T-helper 1 cell (primary cell): Measurements from ENCODE around the gene PTPRE.
"Not testable (repeated sequence)": the region's sequence is repeated elsewhere in the genome, so short reads cannot be mapped to it uniquely, and the experiment has no call there.

Source experiments
- DNase-seq, 5 donors: peaks; one replicate each; pipeline ENCODE4 v3.0.0-alpha.2; 2012 to 2020

PTPRE gene

GRCh38 chr10:128078136-128078969 is 171.4 kb downstream of the PTPRE start:
- DNase-seq: peak in 1 of 5 donors; percentile 19

GRCh38 chr10:128080231-128080630 is 173.3 kb downstream of the PTPRE start:
- no peak for DNase-seq

GRCh38 chr10:128080641-128081040 is 173.7 kb downstream of the PTPRE start:
- DNase-seq: no peak

- no peak for DNase-seq
Measured at GRCh38 chr10:128081222-128081621, 174.3 kb downstream of the PTPRE start.

- DNase-seq: no peak
Measured at GRCh38 chr10:128081720-128082119, 174.8 kb downstream of the PTPRE start.

GRCh38 chr10:128083191-128083895 is 176.4 kb downstream of the PTPRE start:
- DNase-seq: no peak

GRCh38 chr10:128084364-128084763 is 177.5 kb downstream of the PTPRE start:
- DNase-seq: no peak

- no peak for DNase-seq
Measured at GRCh38 chr10:128084991-128085390, 178.1 kb downstream of the PTPRE start.

GRCh38 chr10:128086003-128086863 is 179.3 kb downstream of the PTPRE start:
- DNase-seq: no peak

- no peak for DNase-seq
Measured at GRCh38 chr10:128087146-128087883, 180.4 kb downstream of the PTPRE start.

GRCh38 chr10:128087884-128088709 is 181.2 kb downstream of the PTPRE start:
- no peak for DNase-seq

GRCh38 chr10:128091636-128092210 is 184.8 kb downstream of the PTPRE start:
- DNase-seq: no peak

GRCh38 chr10:128092454-128092853 is 185.6 kb downstream of the PTPRE start:
- DNase-seq: no peak

GRCh38 chr10:128094596-128094995 is 187.7 kb downstream of the PTPRE start:
- DNase-seq: not testable (repeated sequence)

GRCh38 chr10:128095027-128095752 is 188.3 kb downstream of the PTPRE start:
- DNase-seq: peak in 4 of 5 donors; percentile 15 to 82 (median 49)

- DNase-seq: peak in 1 of 5 donors; percentile 72
Measured at GRCh38 chr10:128095753-128096469, 189.0 kb downstream of the PTPRE start.

GRCh38 chr10:128096486-128097199 is 189.7 kb downstream of the PTPRE start:
- DNase-seq: no peak

- no peak for DNase-seq
Measured at GRCh38 chr10:128097783-128098182, 190.9 kb downstream of the PTPRE start.

- DNase-seq: no peak
Measured at GRCh38 chr10:128098631-128099030, 191.7 kb downstream of the PTPRE start.
